DMS79 treated with DMSO at 0.1 percent for 48 hours (cell line): Measurements from ENCODE around the gene CDX1.

Source experiments
- DNase-seq: peaks from one replicate; lab custom pipeline; 2025; lab: John Stamatoyannopoulos, UW

CDX1 gene

GRCh38 chr5:150208187-150209098 lies 41.9 kb downstream of the CDX1 start:
- DNase-seq, result no peak

GRCh38 chr5:150209099-150209635 lies 42.6 kb downstream of the CDX1 start:
- no peak for DNase-seq

GRCh38 chr5:150210644-150211043 lies 44.1 kb downstream of the CDX1 start:
- no peak for DNase-seq

GRCh38 chr5:150211156-150212030 lies 44.8 kb downstream of the CDX1 start:
- DNase-seq, result no peak

GRCh38 chr5:150213530-150213929 lies 47.0 kb downstream of the CDX1 start:
- no peak for DNase-seq

- no peak for DNase-seq
These were observed 47.7 kb downstream of the CDX1 start for GRCh38 chr5:150214289-150214688.

GRCh38 chr5:150215979-150216944 lies 49.7 kb downstream of the CDX1 start:
- no peak for DNase-seq

- DNase-seq, result no peak
These were observed 50.5 kb downstream of the CDX1 start for GRCh38 chr5:150217038-150217437.

- DNase-seq, result peak; percentile 2
These were observed 51.5 kb downstream of the CDX1 start for GRCh38 chr5:150217873-150218692.

GRCh38 chr5:150218693-150219035 lies 52.1 kb downstream of the CDX1 start:
- no peak for DNase-seq

GRCh38 chr5:150219142-150219541 lies 52.6 kb downstream of the CDX1 start:
- DNase-seq, result no peak

- DNase-seq, result no peak
These were observed 53.3 kb downstream of the CDX1 start for GRCh38 chr5:150219861-150220260.

GRCh38 chr5:150221471-150221870 lies 54.9 kb downstream of the CDX1 start:
- DNase-seq, result no peak

GRCh38 chr5:150222906-150223305 lies 56.3 kb downstream of the CDX1 start:
- no peak for DNase-seq

- no peak for DNase-seq
These were observed 56.9 kb downstream of the CDX1 start for GRCh38 chr5:150223474-150223873.

GRCh38 chr5:150224483-150225027 lies 58.0 kb downstream of the CDX1 start:
- no peak for DNase-seq

GRCh38 chr5:150227036-150227435 lies 60.5 kb downstream of the CDX1 start:
- no peak for DNase-seq

- no peak for DNase-seq
These were observed 61.2 kb downstream of the CDX1 start for GRCh38 chr5:150227606-150228273.

- DNase-seq, result no peak
These were observed 63.0 kb downstream of the CDX1 start for GRCh38 chr5:150229571-150229970.

- DNase-seq, result no peak
These were observed 64.3 kb downstream of the CDX1 start for GRCh38 chr5:150230842-150231241.
